HG03135 (cell line): ENCODE data around the gene GCG.
A peak's percentile ranks its signal among the peaks of the same experiment; 100 is the strongest.

Experiments used
- ATAC-seq: cut with Tn5 transposase; IDR thresholded peaks from one replicate; pipeline ENCODE4 v1.9.1; 2021; ENCODE audit warnings: mild to moderate bottlenecking, moderate library complexity; ENCODE audit not compliant: unreplicated experiment

Gene GCG

DNA sequence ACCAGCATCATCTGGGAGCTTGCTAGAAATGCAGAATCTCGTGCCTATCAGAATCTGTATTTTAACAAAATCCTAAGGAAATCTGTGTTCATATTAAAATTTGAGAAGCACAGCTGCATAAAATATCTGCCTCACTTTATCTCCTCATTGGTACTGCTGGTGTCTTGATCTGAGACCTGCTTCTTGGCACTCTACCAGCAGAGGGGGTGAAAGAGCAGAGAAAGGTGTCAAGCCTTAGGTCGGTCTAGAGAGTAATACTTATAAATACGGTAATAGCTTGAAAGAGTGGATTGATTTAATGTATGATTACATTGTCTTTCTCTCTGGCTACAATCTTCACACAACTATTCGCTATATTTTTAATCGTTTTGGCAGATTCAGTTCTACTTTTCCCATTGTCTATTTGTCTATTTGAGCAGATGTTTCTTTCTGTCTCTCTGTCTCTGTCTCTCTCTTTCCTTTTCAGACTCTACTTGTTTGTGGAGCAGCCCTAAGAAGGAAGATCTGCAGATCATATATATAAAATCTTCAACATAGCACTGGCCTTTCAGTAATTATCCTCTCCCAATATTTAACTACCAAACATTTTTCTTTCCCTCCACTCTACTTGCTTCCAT lies 1.7 kb upstream of the GCG start:
- ATAC-seq, result peak; percentile 99

DNA sequence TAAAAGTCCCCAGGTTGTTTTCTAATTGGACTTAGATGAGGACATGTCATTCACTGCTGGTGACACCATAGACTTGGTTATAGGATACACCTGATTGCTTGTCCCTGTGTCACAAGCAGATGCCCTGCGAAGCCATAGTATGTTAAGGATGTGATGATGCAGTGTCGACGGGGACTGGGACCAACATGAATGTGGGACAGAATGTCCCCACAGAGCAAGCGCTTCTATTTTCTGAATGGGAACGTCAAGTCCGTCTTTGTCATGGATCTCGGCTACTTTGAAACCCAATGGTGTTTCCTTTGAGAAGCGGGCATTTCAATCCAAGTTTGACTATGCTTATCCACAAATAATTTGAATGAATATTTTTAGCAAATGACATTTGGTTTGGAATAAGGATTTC lies 2.1 kb downstream of the GCG start:
- no peak for ATAC-seq

DNA sequence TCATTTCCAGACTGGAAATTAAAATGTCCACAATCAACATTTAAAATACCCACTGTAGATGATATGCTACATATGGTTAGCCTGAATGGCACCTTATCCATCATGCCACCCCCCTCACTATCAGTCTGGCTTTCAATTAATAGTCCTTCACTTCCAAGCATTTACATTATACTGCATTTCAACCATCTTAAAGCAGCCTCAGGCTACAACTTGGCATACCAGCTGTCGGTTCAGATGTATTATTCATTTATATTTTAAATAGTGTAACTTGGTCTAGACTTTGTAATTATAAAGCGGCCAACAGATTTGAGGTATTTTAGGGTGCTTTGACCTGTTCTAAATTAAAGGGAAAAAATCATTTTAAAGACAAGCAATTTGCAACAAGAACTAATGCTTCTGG lies 2.6 kb downstream of the GCG start:
- ATAC-seq, result no peak

DNA sequence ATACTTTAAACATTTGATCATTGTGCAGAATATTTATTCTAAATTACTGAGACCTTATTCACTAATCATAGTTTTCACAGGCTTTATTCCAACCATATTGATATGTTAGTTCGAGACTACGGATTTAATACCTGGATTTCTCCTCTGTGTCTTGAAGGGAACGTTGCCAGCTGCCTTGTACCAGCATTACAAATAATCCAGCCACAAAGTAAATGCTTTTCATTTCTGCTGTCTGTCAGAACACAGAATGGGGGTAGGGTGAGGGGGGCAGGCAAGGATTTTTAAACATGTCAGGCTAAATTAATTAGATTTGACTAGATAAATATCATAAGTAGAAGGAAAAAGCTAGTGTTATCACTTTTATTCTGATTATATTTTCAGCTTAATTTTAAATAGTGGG lies 3.1 kb downstream of the GCG start:
- no peak for ATAC-seq

DNA sequence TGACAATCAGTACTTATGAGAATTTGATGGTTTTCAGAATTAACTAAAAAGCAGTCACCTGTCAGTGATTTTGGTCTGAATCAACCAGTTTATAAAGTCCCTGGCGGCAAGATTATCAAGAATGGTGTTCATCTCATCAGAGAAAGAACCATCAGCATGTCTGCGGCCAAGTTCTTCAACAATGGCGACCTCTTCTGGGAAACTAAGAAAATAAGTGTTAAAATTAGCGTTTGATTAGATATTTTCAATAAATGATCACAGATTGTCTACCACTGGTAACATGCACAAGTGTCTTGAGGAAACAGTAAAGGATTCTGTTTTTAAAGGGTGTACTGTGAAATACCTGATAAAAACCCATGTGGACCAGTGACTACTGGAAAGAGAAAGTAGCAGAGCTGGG lies 8.1 kb downstream of the GCG start:
- no peak for ATAC-seq

DNA sequence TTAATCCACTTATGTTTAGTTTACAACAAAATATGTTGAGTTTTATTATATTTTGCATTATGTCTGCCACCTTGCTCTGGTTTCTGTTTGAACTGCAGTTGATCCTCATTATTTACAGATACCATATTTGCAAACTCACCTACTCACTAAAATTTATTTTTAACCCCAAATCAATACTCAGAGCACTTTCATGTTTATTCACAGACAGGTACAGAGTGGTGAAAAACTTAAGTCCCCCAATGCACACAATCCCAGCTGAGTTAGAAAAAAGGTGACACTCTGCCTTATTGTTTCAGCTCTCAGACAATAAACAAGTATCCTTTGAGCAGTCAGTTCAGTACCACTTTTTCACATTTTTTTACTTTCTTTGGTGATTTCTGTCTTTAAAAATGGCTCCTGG lies 13.7 kb downstream of the GCG start:
- ATAC-seq, result no peak

DNA sequence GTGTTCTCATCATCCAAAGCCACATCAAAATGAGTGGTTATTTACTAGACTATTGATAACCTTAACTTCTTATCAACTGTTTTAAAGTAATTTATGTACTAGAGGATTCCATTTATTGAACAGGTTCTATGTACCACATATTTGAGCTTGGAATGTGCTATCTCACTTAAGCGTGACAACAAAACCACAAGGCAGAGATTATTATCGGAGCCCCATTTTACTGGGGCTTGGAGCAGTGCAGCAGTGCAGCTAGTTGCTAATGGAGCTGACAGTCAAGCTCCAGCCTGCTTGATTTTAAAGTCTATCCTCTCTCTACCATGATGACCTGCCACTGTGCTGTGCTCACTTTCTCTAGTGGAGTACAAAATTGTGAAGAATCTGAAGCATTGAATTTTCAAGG lies 24.6 kb downstream of the GCG start:
- no peak for ATAC-seq

DNA sequence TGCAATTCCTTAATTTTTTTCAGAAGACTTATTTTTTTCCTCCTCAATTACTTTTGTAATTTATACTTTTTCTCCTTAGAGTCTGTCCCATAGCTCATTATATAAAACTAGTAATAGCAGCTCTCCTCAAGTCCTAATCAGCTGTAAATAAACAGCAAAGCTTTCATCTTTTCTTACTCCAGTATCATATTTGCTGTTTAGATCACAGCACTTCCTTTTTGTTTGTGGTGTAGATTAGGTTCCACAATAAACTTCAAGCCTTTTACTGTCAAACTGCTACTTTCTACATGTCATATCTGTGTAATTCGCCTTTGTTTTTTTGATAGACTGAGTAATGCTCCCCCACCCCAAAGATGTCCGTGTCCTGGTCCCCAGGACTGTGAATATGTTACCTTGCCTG lies 25.5 kb downstream of the GCG start:
- ATAC-seq, result peak; percentile 21

DNA sequence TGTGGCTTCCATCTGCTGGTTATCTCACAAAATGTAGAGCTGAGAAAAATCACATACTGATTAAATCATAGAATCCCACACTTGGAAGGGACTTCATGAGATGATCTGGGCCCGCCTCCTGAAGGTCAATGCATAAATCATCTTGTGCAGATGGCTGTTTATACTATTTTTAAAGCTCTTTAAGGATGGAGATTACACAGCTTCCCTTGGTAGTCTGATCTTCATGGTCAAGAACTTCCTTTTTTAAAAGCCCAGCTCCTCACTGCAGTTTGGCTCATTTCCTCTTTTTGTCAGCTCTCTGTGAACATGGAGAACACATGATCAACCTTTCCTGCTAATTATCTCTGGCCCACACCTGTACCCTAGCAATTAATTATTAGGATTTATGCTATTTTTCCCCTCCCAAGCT lies 25.9 kb downstream of the GCG start:
- peak; percentile 91 for ATAC-seq

DNA sequence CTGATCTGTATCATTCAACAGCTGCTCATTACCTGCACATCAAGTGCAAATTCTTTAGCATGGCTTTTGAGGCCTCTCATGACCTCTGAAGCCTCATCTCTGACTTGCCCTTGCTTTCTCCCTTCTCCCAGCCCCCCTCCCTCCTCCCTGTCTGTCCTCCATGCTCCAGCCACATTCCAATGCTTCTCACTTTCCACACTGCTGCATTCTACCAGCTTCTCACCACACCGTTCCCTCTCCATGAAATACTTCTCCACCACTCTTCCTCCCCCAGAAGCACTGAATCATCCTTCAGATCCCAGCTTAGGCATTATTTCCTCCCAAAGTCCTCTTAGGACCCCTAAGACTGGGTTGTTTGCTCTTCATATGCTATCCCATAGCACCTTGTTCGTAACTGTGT lies 26.9 kb downstream of the GCG start:
- ATAC-seq, result no peak

DNA sequence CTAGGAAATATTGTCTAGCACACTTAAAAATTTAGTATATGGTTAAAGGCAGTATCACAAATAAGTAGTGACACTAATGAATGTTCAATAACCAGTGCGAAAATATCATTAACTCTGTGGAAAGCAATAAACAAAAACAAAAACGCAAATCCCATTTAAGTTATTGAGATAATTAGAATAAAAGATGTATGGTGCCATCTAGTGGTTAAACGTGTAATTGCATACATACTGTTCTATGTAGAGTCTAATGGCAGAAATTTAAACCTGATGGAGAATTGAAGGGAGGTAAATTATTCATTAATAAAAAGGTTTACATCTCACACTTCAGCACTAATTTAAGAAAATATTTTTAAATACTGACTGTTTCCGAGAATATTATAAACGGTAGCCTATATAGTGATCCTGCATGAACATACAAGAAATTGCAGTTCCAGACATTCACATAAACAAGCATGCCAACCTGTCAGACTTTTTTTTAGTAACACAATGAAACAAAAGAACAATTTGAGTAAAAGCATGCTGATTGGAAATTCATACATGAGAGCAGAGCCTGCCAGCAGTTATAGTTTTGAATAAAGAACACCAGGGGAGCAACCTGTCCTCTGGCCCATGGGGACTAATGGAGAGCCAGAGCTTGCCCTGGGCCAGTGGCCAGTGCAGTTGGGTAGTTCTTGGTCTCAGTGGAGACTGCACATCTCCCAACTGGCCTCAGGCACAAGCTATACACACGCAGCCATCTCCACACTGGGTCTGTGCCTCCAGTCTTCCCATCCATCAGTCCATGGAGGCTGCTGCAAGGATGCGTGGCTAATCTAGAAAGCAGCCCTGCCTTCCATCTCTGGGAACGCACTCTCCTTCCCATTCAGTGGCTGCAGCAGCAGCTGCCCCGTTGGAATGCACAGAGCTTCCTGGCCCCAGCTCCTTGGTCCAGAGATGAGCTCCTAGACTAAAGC lies 28.0 kb downstream of the GCG start:
- ATAC-seq, result no peak

DNA sequence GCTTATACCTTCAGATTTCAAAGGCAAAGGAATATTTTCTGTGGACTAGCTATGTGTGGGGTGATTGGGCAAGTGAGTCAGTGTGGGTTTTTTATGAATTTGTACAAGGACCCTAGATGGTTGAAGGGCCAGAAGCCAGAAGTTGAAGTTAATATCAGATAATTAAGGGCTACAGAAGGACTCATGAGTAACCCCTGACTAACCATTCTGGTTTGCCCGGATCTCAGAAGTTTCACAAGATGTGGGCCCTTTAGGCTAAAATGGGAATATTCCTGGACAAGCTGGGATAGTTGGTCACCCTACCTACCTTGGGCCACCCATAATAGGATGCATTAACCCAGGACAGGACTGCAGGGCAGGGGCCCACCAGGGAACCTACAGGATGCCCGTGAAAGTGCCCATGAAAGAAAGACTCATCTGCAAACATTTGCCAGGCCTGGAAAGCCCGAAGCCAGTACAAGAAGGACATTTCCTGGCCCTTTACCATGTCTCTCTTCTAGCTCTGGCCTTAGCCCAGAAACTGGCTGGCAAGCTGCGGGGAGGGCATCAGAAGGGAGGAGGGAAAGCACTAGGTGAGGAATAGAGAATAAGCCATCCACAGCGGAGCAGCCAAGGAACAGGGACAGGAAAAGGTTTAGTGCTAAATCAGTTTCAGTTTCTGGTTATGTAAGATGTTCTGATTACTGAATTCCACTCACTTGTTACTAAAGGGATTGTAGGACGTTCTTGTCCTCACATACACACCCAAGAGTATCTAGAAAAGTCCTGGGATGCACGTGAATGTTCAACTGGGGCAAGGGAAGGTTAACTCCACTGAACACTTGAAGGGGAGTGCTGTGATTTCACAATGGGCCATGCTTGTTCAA lies 33.6 kb downstream of the GCG start:
- no peak for ATAC-seq

DNA sequence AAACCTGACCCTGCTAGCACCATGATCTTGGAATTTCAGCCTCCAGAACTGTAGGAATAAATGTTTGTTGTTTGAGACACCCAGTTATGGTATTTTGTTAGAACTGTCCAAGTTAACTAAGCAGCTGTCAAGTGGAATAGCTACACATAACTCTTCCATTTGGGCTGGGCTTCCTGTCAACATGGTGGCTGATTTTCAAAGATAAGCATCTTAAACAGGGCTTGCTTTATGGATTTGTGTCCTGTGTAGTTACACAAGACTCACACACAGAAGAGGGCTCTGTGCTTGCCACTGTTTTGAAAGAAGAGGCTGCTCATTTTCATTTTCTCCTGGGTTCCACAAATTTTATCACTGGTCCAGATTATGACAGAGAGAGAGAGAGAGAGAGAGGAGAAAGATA lies 35.7 kb downstream of the GCG start:
- no peak for ATAC-seq

DNA sequence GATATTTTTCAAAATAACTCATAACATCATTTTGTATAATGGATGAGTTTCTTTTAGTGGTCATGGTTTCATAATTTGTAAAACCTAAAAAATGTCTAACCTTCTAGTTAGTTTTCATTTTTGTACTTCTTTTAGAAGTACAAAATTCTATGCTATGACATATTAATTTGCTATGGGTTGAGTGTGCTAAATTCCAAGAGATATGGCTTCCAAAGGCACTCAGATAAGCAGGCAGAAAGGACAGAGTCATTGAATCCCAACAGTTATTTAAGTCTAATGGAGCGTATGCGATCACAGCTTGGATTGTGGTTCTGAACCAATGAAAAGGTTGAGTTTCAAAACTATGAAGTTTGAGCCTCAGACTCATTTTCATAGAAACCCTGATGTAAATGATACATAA lies 37.0 kb downstream of the GCG start:
- no peak for ATAC-seq

DNA sequence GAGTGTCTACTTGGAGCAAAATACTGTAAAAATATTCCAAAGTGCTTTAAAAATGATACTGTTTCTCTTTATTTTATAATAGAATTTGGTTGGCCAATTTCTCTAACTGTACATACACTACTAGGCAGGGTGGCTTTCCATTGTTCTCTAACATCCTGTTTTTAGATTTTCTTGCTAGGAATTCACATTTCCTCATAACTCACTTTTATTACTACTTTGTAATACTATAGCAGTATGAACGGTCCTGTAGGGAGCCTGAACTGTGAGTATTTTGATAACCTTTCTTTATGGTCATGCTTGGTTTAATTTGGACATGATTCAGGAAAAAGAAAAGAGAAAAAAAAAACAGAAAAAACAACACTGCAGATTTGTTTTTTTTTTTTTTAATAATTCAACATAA lies 37.8 kb downstream of the GCG start:
- no peak for ATAC-seq

DNA sequence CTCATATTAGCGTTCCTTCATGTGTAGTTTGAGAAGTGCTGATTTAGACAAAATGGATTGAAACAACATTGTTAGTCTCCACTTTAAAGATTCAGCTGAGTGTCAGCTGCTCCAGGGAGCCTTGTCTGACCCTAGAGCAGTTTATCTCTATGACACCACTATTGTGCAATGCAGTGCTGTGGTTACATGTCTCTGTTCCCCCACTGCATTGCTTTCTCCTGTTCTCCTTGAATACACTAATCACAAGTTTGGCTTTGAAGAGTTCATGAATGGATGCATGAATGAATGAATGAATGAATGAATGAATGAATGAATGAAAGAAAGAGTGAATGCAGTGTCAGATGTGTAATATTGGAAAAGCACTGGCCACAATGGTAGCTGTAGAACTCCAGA lies 38.3 kb downstream of the GCG start:
- ATAC-seq, result no peak

DNA sequence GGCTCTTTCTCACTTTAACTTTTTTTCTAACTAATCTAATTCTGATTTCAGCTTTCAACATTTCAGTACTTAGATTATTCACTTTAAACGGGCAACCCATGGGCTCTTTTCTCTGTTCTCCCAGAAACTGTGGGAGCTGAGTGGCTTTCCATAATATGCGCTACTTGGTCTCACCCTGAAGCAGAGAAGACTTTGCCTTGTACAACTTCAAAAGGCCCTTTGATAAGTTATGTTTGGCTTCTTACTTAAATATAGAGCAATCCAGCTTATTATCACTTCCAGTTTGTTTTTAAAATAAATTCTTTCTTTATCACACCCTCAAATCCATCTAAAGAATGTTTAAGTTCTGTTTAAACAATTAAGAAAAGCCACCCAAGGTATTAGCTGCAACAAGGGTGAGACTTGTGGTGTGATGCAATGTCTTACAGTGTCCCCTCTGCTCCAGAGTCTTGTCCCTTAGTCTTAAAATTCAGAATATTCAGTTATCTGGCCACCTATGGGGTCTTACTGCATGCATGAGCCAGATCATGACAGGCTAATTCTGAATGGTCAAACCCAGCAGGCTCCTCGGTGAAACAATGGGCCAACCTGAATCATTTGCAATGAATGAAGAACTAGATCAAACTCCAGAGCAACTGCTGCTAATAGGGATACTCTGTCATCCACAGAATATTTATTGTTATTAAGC lies 38.8 kb downstream of the GCG start:
- ATAC-seq, result no peak

DNA sequence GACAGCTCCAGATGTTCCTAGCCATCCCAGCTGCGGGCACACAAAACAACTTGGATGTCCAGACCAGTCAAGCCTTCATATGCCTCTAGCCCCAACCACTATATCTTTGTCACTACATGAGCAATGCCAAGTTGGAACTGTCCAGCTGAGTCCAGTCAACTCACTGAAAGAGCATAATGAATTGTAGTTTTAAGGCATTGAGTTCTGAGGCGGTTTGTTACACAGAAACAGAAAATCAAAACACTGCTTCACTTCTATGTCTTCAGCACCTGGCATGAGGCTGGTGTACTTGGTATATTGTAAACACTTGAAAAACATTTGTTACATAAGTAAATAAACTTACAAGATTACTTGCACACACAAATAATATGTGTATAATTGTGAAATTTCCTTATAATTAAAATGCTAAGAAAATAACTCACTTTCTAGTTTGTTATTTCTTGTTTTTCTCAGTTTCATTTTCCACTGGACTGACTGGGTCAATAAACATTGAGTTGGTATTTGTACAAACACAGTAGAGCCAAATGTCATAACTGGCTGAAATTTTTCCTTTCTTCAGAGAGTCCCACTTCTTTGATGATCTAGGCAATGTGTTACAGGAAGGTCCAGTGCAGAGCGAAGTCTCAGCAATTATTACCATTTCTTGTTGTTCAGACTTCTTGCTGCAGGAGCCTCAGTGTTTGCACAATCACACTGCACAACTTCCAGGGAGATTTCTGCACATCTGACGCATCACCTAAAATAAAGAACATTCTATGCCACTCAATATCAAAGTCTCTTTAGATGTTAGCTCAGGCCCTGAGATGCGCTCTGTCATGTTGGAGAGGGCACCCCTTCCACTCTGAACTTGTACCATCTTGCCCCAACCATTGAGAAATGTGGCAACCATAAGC lies 39.8 kb downstream of the GCG start:
- no peak for ATAC-seq

DNA sequence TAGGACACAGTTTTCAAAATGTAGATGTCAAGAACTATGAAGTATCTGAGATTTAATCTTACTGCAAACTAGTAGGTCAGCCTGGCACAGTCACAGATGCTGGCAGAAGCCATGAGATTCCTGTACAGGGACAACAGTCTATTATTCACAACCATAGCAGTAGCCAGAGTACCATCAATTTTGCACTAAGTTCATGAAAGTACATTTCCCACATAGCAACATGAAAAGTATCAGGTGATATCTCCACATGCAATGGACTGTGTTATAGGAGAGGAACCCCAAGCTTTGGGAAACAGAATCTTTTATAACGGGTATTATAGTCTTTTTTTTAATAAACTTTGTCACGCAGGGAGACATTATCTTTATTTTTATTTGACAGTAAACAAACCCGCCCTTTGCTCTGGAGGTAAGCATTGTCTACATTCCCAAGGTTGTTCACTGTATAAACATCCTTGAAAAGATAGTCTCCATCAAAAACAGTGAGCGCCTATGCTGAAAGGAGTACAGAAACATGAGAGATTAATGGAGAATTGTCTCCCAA lies 44.6 kb downstream of the GCG start:
- ATAC-seq, result no peak

DNA sequence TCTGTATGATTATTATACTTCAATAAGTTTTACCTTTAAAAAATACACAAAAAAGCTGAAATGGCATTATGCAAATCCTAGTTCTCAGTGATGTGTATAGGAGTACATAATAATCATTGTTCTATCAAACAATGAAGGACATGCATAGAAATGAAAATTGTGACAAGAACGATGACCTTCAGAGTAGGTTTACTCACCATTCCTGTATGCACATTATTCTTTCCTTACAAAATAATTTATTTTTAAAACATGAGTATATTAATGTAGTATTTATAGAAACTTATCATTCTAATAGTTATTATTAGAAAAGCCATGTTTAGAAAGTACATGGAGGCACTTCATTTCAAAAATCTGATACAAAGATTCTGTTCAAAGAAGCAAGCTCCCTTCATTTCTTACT lies 45.3 kb downstream of the GCG start:
- ATAC-seq, result no peak
